ENCODE results near the gene RPTOR.
A peak's percentile ranks its signal among the peaks of the same experiment; 100 is the strongest.
"Not testable (repeated sequence)": the region's sequence is repeated elsewhere in the genome, so short reads cannot be mapped to it uniquely, and the experiment has no call there.

Gene RPTOR

DNA sequence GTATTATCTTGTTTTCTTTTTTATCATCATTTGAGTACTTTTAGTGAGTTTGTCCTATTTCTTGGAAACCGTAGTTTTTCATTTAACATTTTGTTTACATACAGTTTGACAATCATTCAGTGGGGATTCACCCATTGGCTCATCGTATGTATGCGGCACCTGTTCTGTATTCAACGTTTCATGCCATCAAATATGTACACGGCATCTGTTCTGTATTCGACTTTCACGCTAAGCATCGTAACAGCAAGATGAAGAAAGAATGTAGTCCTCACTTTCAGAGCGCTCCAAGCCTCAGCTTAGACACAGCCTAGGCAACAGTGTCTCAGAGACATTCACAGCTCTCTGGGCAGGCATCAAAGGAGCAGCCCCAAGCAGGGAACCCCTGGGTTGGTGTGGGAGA lies 269.9 kb downstream of the RPTOR start:
- no peak for DNase-seq (ENCODE audit: low read depth, low spot score)

DNA sequence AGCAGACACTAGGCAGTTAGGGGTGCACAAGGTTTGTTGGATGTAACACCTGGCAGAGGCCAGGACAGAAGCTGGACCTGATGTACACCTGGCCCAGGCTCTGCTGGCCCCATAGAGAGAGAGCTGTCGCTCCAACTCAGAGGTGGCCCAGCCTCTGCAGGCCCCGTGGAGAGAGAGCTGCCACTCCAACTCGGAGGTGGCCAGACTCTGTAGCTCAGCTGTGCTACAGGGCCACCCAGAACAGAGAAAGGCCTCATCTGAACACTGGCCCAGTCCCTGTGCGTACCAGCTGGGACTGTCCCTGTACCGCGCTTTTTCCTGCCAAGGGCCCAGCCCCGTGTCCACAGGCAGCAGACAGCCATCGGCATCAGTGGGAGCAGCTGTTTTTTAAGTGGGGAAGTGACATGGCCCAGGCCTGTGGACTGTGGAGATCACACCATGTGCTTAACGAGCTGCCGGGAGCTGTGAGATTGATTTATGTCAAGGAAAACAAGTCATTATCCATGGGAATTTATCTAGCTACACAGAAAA lies 270.6 kb downstream of the RPTOR start:
- DNase-seq (ENCODE audit: low read depth, low spot score), result no peak

DNA sequence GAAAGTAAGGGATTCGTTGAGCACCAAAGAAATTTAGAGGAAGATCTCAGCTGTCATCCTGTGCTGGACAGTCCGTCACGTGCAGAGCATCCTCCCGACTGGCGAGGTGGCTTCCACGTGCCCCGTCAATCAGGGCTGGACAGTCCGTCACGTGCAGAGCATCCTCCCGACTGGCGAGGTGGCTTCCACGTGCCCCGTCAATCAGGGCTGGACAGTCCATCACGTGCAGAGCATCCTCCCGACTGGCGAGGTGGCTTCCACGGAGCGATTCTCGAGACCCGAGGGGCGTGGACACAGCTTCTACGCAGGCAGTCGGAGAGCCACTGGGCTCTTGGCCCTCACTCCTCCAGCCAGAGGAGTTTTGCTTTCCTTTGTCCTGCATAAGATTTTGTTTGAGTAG lies 271.1 kb downstream of the RPTOR start:
- DNase-seq (ENCODE audit: low read depth, low spot score), result not testable (repeated sequence)

DNA sequence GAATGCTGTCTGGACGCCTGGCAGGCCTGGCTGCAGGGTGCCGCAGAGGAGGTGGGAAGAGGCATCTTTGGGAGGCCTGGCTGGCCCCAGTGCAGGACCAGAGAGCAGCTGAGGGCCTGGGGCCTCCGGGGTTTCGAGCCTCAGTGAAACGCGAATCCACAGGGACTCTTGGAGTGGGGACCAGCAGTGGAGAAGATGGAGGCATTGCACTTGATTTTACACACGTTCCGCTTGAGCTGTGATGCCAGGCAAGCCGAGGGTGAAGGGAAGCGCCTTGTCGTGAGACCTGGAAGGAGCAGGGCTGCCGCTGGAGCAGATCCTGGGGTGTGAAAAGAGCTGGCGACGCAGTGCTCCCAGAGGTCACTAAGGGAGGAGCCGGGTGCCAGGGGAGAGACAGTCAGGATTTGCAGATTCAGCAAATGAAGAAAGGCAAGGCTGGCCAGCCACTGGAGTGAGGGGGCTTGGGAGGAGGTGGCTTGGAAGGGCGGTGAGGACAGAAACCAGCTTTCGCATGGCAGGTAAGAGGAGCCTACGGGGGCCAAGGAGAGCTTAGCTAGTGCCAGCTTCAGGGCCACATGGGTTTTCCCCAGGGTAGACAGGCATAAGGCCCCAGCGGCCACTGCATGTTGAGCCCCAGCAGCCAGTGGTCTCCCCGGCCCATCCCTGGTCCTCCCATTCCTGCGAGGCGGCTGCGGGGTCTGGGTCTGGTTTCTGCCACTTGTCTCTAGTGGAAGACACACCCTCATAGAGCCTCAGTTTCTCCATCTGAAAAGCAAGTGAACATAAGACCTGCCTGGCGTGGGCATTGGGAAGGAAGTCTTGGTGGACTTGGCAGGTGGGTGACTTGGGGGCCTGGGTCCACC lies 271.8 kb downstream of the RPTOR start:
- no peak for DNase-seq (ENCODE audit: low read depth, low spot score)

GRCh38 chr17:80817321-80817845 lies 272.7 kb downstream of the RPTOR start:
- DNase-seq (ENCODE audit: low read depth, low spot score), result no peak

GRCh38 chr17:80817861-80818260 lies 273.2 kb downstream of the RPTOR start:
- no peak for DNase-seq (ENCODE audit: low read depth, low spot score)

- peak; percentile 33 for DNase-seq (ENCODE audit: low read depth, low spot score)
Measured at GRCh38 chr17:80818871-80819270, 274.2 kb downstream of the RPTOR start.

DNA sequence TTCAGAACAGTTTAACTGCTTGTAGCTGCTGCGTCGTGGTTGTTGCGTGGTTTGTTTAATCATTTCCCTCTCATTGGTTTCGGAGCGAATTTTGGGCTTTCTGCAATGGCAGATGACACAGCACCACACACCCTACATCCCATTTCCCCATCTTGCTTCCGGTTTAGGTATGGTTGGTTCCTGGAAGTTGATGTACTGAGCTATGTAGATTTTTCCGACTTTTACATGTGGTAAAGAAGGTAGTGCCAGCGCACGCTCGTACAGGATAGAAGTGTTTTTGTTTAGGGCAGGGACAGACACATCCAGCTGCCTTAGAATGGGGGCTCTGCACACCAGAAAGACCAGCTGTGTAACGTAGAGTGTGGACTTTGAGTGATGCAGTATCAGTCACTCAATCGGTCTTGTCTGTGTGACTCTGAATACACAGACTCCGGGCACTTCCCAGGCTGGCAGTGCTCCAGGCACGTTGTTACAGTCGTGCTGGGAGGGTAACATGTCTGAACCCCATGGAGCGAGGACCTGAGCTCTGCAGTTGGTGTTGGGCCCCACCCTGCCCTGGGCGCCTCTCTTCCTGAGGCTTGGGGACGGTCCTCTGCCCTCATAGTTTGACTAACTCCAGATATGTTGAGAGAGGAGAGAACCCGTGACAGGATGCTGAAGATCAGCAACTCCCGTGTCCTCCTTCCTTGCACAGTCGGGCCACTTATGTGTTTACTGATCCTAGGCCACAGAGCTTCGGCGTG lies 275.0 kb downstream of the RPTOR start:
- no peak for DNase-seq (ENCODE audit: low read depth, low spot score)

DNA sequence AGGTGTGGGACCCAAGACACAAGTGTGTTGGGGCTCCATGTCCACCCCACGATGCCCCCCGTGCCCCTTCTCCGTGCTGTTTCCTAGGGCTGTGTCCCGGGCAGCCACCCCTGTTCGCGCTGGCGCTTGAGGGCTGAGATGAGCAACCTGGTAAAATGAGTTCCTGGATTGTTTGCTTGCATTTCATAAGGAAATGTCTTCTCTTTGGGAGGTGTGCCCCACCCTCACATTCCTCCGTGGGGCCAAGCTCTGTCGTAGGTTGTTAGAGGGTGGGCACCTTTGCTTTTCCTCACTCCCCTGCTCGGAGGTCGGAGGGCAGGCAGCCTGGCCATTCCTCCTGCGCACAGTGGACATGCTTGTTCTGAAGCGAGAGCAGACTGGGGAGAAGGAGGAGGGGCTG lies 275.7 kb downstream of the RPTOR start:
- DNase-seq (ENCODE audit: low read depth, low spot score), result no peak

DNA sequence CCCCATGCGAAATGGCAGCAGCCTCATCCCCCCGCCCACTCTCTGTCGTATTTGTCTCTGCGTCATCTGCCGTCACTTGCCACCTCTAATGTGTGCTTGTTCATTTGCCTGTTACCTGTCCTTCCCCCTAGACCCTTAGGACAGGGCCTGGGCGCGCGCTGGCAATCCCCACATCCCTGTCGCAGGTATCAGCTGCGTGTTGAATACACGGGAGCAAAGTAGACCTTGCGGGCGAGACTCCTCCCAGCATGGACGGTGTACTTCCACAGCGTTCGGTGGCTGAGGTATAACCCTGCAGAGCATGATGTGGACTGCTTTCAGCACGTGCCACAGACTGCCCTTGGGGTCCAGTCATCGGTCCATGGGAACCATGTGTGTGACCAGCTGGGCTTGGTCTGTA lies 276.9 kb downstream of the RPTOR start:
- no peak for DNase-seq (ENCODE audit: low read depth, low spot score)

DNA sequence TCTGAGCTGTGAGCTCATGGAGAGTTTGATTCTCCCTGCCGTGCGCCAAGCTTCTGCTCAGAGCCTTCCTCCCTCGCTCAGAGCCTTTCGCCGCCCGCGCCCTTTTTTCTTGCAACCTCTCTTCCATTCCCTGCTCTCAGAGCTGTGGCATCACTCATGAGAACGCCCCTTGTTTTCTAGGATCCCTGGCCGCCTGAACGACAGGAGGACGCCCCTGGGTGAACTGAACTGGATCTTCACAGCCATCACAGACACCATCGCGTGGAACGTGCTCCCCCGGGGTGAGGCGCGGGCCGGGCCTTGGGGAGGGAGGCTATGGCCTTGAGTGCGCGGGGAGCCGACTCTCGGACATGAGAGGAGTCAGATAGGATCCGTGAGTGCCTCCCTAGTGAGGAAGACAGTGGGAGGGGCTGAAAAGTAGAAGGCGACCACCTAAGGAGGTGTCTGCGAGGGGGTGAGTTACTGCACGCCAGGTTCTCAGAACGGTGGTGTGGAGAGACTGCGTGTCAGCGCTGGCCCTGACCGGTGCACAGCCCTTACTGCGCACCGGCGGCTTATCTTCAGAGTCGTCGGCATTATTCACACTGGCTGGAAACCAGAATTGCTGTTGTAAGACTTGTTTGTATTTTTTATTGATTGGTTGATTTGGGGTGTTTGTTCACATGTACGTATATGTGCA lies 277.5 kb downstream of the RPTOR start:
- DNase-seq (ENCODE audit: low read depth, low spot score), result no peak

GRCh38 chr17:80822700-80823410 lies 278.2 kb downstream of the RPTOR start:
- no peak for DNase-seq (ENCODE audit: low read depth, low spot score)

GRCh38 chr17:80824549-80825470 lies 280.2 kb downstream of the RPTOR start:
- DNase-seq (ENCODE audit: low read depth, low spot score), result no peak

DNA sequence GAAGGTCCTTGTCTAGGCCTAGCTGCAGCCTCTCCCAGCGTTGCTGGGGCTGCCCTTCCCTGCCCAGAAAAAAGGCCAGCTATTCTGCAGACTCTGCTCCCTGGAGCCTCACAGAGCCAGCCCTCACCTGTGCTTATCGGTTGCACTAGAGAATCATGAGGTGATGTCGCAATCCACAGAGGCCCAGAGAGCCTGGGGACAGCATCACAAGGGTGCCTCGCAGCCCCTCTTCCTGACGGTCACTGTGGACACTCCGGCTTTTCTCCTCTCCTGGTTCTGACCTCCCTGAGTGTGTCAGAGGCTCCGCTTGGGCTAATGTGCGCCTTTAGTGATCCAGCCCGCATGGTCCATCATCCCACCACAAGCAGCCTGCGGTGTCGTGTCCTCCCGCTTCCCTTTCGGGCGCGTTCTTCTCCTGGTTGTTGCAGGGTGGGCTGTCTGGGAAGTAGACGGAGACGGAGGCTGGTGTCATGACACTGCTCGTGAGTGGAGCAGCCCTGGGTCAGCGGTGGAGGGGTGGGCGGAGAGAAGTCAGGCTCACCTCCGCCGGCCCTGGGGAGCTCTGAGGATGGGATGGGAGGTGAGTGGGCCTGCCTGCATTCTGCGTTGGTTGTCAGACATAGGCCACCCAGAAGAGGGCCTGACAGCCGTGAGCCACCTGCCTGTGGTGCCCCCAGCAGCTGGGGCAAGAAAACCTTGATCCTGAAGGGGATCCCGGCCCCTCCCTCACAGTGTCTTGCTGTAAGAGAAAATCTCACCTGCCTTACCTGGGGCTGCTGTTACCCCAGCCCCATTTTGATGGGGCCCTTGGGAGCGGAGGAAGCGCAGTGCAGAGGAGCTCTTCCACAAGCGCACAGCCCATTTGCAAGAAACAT lies 281.1 kb downstream of the RPTOR start:
- DNase-seq (ENCODE audit: low read depth, low spot score), result no peak

- DNase-seq (ENCODE audit: low read depth, low spot score), result no peak
Measured at GRCh38 chr17:80826346-80826954, 281.8 kb downstream of the RPTOR start.

GRCh38 chr17:80826955-80827645 lies 282.5 kb downstream of the RPTOR start:
- peak; percentile 60 for DNase-seq (ENCODE audit: low read depth, low spot score)

DNA sequence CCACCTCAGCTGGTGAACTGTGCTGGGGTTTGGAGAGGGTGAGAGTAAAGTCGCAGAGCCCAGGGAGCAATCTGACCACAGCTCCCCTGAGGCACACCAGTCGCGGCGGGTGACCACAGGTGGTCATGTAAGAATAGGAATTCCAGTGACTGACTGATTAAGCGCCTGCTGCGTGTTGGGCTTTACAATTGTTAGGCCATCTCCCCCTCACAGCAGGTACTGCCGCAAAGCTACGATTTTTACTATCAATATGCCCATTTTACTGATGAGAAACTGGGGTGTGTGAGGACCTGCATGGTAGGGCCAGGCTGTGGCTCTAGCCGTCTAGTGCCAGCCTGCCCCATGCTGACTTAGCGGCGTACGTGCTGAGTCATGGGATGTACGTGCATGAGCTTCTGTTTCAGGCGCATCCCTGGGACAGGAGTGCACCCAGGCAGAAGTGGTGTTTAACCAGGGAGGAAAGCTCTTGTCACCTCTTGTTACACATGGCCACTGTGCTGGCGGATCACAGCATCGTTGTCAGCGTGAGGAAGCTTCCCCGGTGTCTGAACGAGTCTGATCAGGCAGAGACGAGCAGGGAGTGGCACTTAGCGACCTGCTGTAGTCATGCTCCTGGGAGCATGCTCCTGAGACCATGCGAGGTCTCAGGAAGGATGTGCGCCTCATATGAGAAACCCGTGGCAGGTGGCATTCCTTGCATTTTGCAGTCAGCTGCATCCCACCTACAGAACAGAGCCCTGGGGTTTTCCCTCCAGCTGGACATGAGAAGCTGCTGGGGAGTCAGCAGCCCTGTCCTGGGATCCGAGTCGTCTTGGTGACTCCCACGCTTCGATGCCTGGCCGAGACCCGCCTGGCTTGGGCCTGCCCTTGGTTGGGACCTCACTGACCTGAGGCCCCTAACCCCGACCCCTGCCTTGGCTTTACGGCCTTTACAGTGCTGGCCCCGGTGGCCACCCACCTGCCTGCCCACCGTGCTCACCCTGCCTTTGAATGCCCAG lies 283.3 kb downstream of the RPTOR start:
- DNase-seq (ENCODE audit: low read depth, low spot score), result peak; percentile 85
